Naive thymus-derived CD8-positive, alpha-beta T cell (primary cell): ENCODE results near the gene TFB1M. TPM values are rescaled to one million over a fixed set of nuclear protein-coding genes. Genes with fewer than 3 reads are reported as not detected.

ENCODE experiments used
- ATAC-seq, 2 donors: fragments of 150-1000 bp; cut with Tn5 transposase in 1 of 2; sonication (Bioruptor Pico), chemical (Tn5 transposase) in 1 of 2; 1 replicate in 1 of 2; 2 replicates in 1 of 2; pipeline ENCODE4 v1.10.0; 2021; ENCODE audit warnings: mild to moderate bottlenecking in 2 of 2, moderate library complexity in 2 of 2
- POLR2A ChIA-PET: fragments of 350-600 bp; sonication (Branson Sonifier 250); formaldehyde crosslinking; loops from one replicate; lab custom pipeline; 2021; ENCODE audit warnings: antibody characterized with exemption; lab: Charles Lee
- DNase-seq, 10 donors: peaks; one replicate each; pipeline versions ENCODE4 v3.0.0 to v3.0.0-alpha.2; 2020 to 2022
- H3K27ac Mint-ChIP-seq, 10 donors: one replicate each; pipeline ENCODE4 v1.8.0; 2020 to 2022; ENCODE audit warnings: mild to moderate bottlenecking in 10 of 10, mixed read lengths in 10 of 10, moderate library complexity in 4 of 10, inconsistent platforms in 1 of 10
- H3K27me3 Mint-ChIP-seq, 5 donors: one replicate each; pipeline ENCODE4 v1.8.0; 2021 to 2022; ENCODE audit warnings: mixed read lengths in 5 of 5
- H3K36me3 Mint-ChIP-seq, 3 donors: one replicate each; pipeline ENCODE4 v1.8.0; 2020 to 2022; ENCODE audit warnings: mixed read lengths in 3 of 3, mild to moderate bottlenecking in 2 of 3, inconsistent platforms in 1 of 3
- H3K4me1 Mint-ChIP-seq, 4 donors: one replicate each; pipeline ENCODE4 v1.8.0; 2021 to 2022; ENCODE audit warnings: mixed read lengths in 4 of 4
- H3K4me3 Mint-ChIP-seq, 10 donors: one replicate each; pipeline ENCODE4 v1.8.0; 2020 to 2022; ENCODE audit warnings: mild to moderate bottlenecking in 10 of 10, mixed read lengths in 10 of 10, moderate library complexity in 6 of 10, inconsistent platforms in 1 of 10
- H3K9me3 Mint-ChIP-seq, 9 donors: one replicate each; pipeline ENCODE4 v1.8.0; 2020 to 2022; ENCODE audit warnings: mixed read lengths in 9 of 9, mild to moderate bottlenecking in 3 of 9, inconsistent platforms in 1 of 9, moderate library complexity in 1 of 9
- polyA plus RNA-seq, 3 donors: library from polyadenylated mRNA; unstranded; fragments of 300-500 nt; fragmentation: Illumina TruSeq; gene quantifications; one replicate each; pipeline ENCODE4 v1.2.3, GENCODE V29; 2021
- total RNA-seq, 8 experiments: library from RNA in 2 of 8; stranded (reverse) in 2 of 8; gene quantifications; one replicate each; pipeline ENCODE4 v1.2.3 and lab custom pipeline; 2021 to 2026

Gene TFB1M
- total and polyA plus RNA-seq, 5 experiments from 2014 or later: 12.8 to 34.7 (median 17.8) TPM

GRCh38 chr6:155259204-155259603 lies 55.1 kb downstream of the TFB1M start:
- DNase-seq (no peak), ATAC-seq (no peak)
- no peaks in the 10 kb centered on the region for H3K27me3 Mint-ChIP-seq
- peaks cover 3 to 11% (median 6%) of the 10 kb centered on the region in 4 donors for H3K4me1 Mint-ChIP-seq
- H3K36me3 Mint-ChIP-seq: peaks cover 0 to 84% (median 8%) of the 10 kb centered on the region in 3 donors
- H3K4me3 Mint-ChIP-seq: no peak overlapping the region
- H3K9me3 Mint-ChIP-seq: no peaks in the 10 kb centered on the region
- POLR2A ChIA-PET: no interaction called here
- H3K27ac Mint-ChIP-seq: peak overlapping the region in 2 of 10 donors; percentile 21 to 24

- Mint-ChIP-seq H3K4me3 (no peak overlapping the region), H3K36me3 (peaks cover 0 to 91% (median 11%) of the 10 kb centered on the region in 3 donors), H3K27ac (peak overlapping the region in 1 of 10 donors; percentile 6), H3K9me3 (no peaks in the 10 kb centered on the region), H3K27me3 (no peaks in the 10 kb centered on the region), H3K4me1 (peaks cover 3 to 11% (median 4%) of the 10 kb centered on the region in 4 donors)
- POLR2A ChIA-PET: no interaction called here
- no peak for ATAC-seq
- DNase-seq: no peak
Measured at GRCh38 chr6:155257796-155258195, 56.5 kb downstream of the TFB1M start.

DNA sequence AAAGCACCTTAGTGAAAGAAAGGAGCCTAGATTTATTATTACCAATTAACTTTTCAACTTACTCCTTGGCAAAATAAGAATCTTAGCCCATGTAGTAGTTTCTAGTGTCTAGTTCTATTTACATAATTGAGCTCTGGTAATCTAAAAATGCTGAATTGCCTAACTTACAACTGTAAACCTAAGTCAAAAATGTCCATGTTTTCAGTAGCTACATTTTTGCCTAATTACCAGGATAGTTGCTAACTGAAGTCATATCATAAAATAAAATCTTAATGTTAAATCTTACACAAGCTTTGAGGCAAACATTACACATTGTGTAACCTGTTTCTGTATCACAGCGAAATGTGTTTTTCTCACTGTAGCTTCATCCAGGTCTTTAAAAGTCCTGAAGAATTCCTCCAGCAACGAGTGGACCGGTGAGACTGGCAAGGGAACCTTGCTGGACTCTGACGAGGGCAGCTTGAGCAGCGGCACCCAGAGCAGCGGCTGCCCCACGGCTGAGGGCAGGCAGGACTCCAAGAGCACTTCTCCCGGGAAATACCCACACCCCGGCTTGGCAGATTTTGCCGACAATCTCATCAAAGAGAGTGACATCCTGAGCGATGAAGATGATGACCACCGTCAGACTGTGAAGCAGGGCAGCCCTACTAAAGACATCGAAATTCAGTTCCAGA lies 58.0 kb downstream of the TFB1M start:
- Mint-ChIP-seq H3K27ac (no peak overlapping the region), H3K4me3 (no peak overlapping the region), H3K27me3 (no peaks in the 10 kb centered on the region), H3K9me3 (no peaks in the 10 kb centered on the region), H3K36me3 (peaks cover 0 to 91% (median 11%) of the 10 kb centered on the region in 3 donors), H3K4me1 (peaks cover 0 to 1% (median under 1%) of the 10 kb centered on the region in 4 donors)
- ATAC-seq: no peak
- DNase-seq: no peak
- POLR2A ChIA-PET: no interaction called here

DNA sequence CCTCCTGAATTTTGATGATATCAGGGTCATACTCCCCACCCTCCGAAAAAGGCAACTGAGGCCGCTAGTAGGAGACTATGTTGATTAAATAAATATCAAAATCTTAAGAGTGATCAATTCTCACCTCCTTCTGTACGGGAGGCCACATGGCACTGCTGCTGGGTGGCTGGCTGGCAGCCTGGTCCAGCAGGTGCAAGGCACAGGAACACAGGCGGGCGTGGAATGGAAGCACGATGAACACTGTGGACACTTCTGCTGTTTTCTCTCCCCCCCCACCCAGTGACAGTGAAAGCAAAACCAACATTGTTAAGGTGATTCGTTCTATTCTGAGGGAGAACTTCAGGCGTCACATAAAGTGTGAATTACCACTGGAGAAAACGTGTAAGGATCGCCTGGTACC lies 60.1 kb downstream of the TFB1M start:
- DNase-seq (no peak), ATAC-seq (no peak)
- no peaks in the 10 kb centered on the region for H3K9me3 Mint-ChIP-seq
- H3K36me3 Mint-ChIP-seq: peaks cover 0 to 86% (median 11%) of the 10 kb centered on the region in 3 donors
- POLR2A ChIA-PET: no interaction called here
- peak overlapping the region in 1 of 10 donors; percentile 33 for H3K27ac Mint-ChIP-seq
- H3K27me3 Mint-ChIP-seq: no peaks in the 10 kb centered on the region
- H3K4me3 Mint-ChIP-seq: no peak overlapping the region
- H3K4me1 Mint-ChIP-seq: peaks cover 0 to 1% (median 0%) of the 10 kb centered on the region in 4 donors

- no peak for DNase-seq
- ATAC-seq: no peak
- no peaks in the 10 kb centered on the region for H3K27me3 Mint-ChIP-seq
- H3K27ac Mint-ChIP-seq: peak overlapping the region in 5 of 10 donors; percentile 56 to 76 (median 69)
- peaks cover 0 to 81% (median 9%) of the 10 kb centered on the region in 3 donors for H3K36me3 Mint-ChIP-seq
- peaks cover 0 to 3% (median 0%) of the 10 kb centered on the region in 4 donors for H3K4me1 Mint-ChIP-seq
- H3K9me3 Mint-ChIP-seq: no peaks in the 10 kb centered on the region
- no peak overlapping the region for H3K4me3 Mint-ChIP-seq
- POLR2A ChIA-PET: no interaction called here
Measured at GRCh38 chr6:155253337-155253736, 60.9 kb downstream of the TFB1M start.

GRCh38 chr6:155252581-155252980 lies 61.7 kb downstream of the TFB1M start:
- POLR2A ChIA-PET: interaction anchor here (0.5 kb wide), 1 partner anchor 1604 kb away, joined by 5 read pairs; no protein-coding TSS in a partner anchor
- DNase-seq (no peak), ATAC-seq (no peak)
- no peaks in the 10 kb centered on the region for H3K9me3 Mint-ChIP-seq
- H3K27ac Mint-ChIP-seq: peak overlapping the region in 2 of 10 donors; percentile 19 to 74
- H3K27me3 Mint-ChIP-seq: no peaks in the 10 kb centered on the region
- peaks cover 0 to 4% (median 0%) of the 10 kb centered on the region in 4 donors for H3K4me1 Mint-ChIP-seq
- peaks cover 0 to 76% (median 9%) of the 10 kb centered on the region in 3 donors for H3K36me3 Mint-ChIP-seq
- H3K4me3 Mint-ChIP-seq: no peak overlapping the region

DNA sequence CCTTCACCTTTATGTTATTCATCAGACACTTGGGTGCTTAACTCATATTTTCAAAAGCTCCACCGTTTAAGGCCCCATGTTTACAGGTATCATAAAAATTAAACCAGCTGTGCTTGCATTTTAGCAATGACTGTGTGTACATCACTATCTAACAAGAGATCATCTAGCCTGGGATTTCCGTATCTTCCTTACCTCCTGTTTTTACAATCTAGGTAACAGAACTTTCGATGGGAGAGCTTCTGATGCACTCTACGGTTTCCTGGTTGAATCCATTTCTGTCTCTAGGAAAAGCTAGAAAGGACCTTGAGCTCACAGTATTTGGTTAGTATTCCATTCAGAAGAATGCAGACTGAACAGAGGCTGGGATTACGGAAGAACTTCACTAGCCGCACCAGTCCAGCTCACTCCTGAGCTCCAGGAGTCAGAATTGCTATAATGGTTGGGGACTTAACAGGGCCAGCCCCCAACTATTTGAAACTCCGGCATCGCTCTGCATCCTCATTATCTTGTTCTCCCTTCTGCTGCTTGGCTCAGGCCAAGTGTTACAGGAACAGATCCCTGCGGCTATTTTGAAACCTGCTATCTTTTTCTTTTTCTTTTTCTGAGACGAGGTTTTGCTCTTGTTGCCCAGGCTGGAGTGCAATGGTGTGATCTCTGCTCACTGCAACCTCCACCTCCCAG lies 63.4 kb downstream of the TFB1M start:
- peaks cover 0 to 4% (median 0%) of the 10 kb centered on the region in 4 donors for H3K4me1 Mint-ChIP-seq
- H3K27me3 Mint-ChIP-seq: no peaks in the 10 kb centered on the region
- no peaks in the 10 kb centered on the region for H3K9me3 Mint-ChIP-seq
- DNase-seq: no peak
- H3K27ac Mint-ChIP-seq: peak overlapping the region in 3 of 10 donors; percentile 2 to 36 (median 24)
- H3K36me3 Mint-ChIP-seq: peaks cover 0 to 58% (median 9%) of the 10 kb centered on the region in 3 donors
- H3K4me3 Mint-ChIP-seq: no peak overlapping the region
- POLR2A ChIA-PET: no interaction called here
- ATAC-seq: no peak

DNA sequence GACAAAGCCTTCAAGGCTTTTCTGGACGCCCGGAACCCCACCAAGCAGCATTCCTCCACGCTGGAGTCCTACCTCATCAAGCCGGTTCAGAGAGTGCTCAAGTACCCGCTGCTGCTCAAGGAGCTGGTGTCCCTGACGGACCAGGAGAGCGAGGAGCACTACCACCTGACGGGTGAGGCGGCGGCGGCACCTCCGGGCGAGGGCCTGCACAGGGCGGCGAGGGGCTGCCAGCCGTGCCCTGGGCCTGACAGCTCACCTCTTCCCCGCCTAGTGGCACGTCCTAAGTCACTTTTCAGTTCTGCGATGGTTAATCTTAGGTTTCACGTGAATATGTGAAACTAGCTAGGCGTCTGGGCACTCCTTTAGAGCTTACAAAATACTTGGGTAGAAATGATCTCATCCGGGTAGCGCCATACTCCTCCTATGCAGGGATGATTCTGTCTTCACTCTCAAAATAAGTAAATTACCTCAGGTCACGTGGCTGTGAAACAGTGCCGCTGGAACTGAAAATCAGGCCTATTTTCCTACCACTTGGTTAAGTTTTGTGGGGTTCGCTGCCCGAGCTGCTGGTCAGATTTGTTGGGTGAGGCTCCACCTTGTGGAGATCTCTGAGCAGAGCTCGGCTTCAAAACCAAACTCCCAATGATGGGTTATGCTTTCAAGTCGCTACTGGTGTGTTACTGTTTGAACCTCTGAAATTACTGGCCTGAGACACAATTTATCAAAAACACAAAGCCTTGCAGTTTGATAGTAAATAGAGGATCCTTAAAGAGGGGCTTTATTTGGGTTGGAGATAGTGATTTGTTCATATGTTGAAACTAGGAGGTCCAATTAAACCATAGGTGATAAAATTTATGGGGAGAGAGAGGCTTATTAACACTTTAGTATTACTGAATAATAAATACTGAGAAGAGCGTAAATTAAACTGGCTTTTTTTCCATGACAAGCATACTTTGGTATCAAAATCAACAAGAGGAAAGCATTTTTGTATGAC lies 66.0 kb downstream of the TFB1M start:
- peaks cover 0 to 2% (median 0%) of the 10 kb centered on the region in 4 donors for H3K4me1 Mint-ChIP-seq
- ATAC-seq (no peak), DNase-seq (peak in 1 of 10 donors; percentile 3)
- no peaks in the 10 kb centered on the region for H3K27me3 Mint-ChIP-seq
- H3K36me3 Mint-ChIP-seq: peaks cover 0 to 34% (median 0%) of the 10 kb centered on the region in 3 donors
- POLR2A ChIA-PET: no interaction called here
- H3K9me3 Mint-ChIP-seq: peaks cover 0 to 6% (median 0%) of the 10 kb centered on the region in 9 donors
- H3K27ac Mint-ChIP-seq: peak overlapping the region in 2 of 10 donors; percentile 2 to 6
- no peak overlapping the region for H3K4me3 Mint-ChIP-seq

- Mint-ChIP-seq H3K27me3 (no peaks in the 10 kb centered on the region), H3K4me1 (peaks cover 0 to 2% (median 0%) of the 10 kb centered on the region in 4 donors), H3K4me3 (no peak overlapping the region), H3K9me3 (peaks cover 0 to 6% (median 0%) of the 10 kb centered on the region in 9 donors), H3K36me3 (peaks cover 0 to 27% (median 0%) of the 10 kb centered on the region in 3 donors), H3K27ac (peak overlapping the region in 1 of 10 donors; percentile 6)
- ATAC-seq (no peak), DNase-seq (no peak)
- POLR2A ChIA-PET: no interaction called here
Measured at GRCh38 chr6:155247618-155248007, 66.7 kb downstream of the TFB1M start.

DNA sequence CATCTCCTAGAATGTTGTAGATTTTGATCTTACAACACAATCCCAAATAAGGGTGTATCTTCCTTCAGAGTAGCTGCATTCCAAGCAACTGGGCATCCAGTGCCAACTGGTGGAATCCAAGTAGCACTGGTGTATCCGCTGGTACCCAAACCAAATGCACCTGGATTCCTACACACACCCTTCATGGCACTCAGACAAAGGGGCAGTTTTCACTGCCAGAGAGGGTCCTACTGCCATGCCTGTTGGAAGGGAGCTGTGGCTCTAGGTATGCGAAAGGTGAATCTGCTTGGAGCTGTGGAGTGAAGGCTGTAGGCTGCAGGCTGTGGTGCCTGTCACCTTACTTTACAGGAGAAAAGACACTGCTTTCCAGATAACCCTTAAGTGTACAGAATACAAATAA lies 67.5 kb downstream of the TFB1M start:
- no peak for ATAC-seq
- DNase-seq: no peak
- H3K27ac Mint-ChIP-seq: no peak overlapping the region
- POLR2A ChIA-PET: no interaction called here
- H3K27me3 Mint-ChIP-seq: peaks cover 0 to 1% (median 0%) of the 10 kb centered on the region in 5 donors
- peaks cover 0 to 6% (median 0%) of the 10 kb centered on the region in 9 donors for H3K9me3 Mint-ChIP-seq
- peaks cover 0 to 2% (median 0%) of the 10 kb centered on the region in 4 donors for H3K4me1 Mint-ChIP-seq
- peaks cover 0 to 23% (median 0%) of the 10 kb centered on the region in 3 donors for H3K36me3 Mint-ChIP-seq
- H3K4me3 Mint-ChIP-seq: no peak overlapping the region

- peaks cover 0 to 2% (median 0%) of the 10 kb centered on the region in 4 donors for H3K4me1 Mint-ChIP-seq
- H3K4me3 Mint-ChIP-seq: no peak overlapping the region
- peaks cover 0 to 1% (median 0%) of the 10 kb centered on the region in 5 donors for H3K27me3 Mint-ChIP-seq
- DNase-seq (no peak), ATAC-seq (no peak)
- peaks cover 0 to 13% (median 0%) of the 10 kb centered on the region in 3 donors for H3K36me3 Mint-ChIP-seq
- H3K9me3 Mint-ChIP-seq: peaks cover 0 to 6% (median 0%) of the 10 kb centered on the region in 9 donors
- peak overlapping the region in 1 of 10 donors; percentile 50 for H3K27ac Mint-ChIP-seq
- POLR2A ChIA-PET: no interaction called here
Measured at GRCh38 chr6:155245831-155246230, 68.5 kb downstream of the TFB1M start.

DNA sequence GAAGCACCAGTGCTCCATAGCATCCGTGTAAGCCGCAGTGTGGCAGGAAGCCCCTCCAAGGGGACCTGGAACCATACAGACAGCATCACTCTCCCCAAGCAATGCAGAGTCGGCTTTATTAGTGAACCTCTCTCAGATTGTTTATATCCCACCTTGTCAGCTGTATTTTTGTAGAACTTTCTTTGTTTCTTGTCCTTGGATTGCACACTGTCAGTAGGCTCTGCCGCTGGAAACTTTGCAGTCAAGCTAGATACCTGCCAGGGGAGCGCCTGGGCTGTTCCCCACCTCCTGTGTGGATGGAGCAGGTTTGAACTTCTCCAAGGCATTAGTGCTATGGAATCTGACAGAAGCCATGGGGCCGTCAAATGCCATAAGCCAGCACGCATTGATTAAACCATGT lies 69.1 kb downstream of the TFB1M start:
- Mint-ChIP-seq H3K9me3 (peaks cover 0 to 9% (median 0%) of the 10 kb centered on the region in 9 donors), H3K27ac (no peak overlapping the region), H3K4me3 (no peak overlapping the region), H3K4me1 (peaks cover 0 to 2% (median 0%) of the 10 kb centered on the region in 4 donors), H3K27me3 (peaks cover 0 to 1% (median 0%) of the 10 kb centered on the region in 5 donors), H3K36me3 (peaks cover 0 to 12% (median 0%) of the 10 kb centered on the region in 3 donors)
- DNase-seq (no peak), ATAC-seq (no peak)
- POLR2A ChIA-PET: no interaction called here
